ENCODE results near the gene SPOCK1.

SPOCK1 gene

GRCh38 chr5:137190441-137190840 lies 308.7 kb downstream of the SPOCK1 start:
- no peak for DNase-seq (ENCODE audit: low spot score)

GRCh38 chr5:137190031-137190430 lies 309.1 kb downstream of the SPOCK1 start:
- no peak for DNase-seq (ENCODE audit: low spot score)

GRCh38 chr5:137188566-137188965 lies 310.6 kb downstream of the SPOCK1 start:
- DNase-seq (ENCODE audit: low spot score), result no peak

GRCh38 chr5:137186759-137187461 lies 312.2 kb downstream of the SPOCK1 start:
- DNase-seq (ENCODE audit: low spot score), result no peak

GRCh38 chr5:137185193-137185592 lies 313.9 kb downstream of the SPOCK1 start:
- no peak for DNase-seq (ENCODE audit: low spot score)

DNA sequence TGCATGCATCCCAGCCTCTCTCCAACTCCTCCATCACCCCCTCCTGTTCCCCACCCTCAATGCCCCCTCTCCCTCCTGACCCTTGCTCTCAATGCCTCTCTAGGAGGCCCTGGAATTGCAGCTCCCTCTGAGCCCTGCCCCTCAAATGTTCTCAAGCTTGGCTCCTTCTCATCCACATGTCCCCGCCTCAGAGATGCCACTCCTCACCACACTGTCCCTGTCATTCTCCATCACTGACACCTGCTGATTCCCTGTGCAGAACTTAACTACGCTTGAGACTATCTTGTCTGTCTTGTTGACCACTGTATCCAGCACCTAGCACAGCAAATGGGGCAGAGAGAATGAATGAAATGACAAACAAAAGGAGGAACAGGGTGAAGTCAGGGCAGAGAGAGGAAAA lies 314.4 kb downstream of the SPOCK1 start:
- DNase-seq (ENCODE audit: low spot score), result no peak

DNA sequence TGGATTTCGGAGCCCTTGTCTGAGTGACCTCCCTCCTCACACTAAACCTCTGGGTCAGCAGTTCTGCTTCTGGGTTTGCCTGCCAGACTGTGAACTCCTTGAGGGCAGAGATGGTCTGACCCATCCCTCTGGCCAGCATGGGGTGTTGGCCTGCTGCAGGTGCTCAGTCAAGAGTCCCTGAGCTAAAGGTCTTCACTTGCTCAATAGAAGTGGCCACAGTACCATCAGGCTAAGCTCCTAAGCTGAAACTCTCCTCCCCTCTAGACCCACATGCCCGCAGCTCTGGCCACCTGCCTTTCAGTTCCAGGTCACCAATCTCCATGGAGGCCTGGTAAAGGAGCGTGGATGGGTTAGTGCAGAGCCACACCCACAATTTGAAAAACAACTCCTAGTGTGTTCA lies 316.6 kb downstream of the SPOCK1 start:
- no peak for DNase-seq (ENCODE audit: low spot score)

GRCh38 chr5:137181667-137182066 lies 317.5 kb downstream of the SPOCK1 start:
- DNase-seq (ENCODE audit: low spot score), result no peak

DNA sequence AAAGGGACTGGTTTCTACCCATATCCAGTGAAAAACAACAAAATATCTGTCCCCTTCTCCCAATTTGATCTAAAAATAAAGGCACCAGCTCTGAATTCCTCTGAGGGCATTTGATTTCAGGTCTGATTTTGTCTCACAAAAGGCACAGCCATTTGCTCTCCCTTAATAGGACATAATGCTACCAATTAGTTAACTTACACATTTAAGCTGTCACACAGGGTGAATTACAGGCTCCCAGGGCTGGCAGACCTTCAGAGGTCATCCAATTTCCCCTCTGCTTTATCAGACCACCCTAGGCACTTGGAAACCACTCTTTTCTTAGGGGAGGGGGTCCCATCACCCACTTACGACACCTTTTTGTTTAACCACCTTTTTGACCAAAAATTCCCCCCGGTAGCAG lies 319.9 kb downstream of the SPOCK1 start:
- DNase-seq (ENCODE audit: low spot score), result no peak

GRCh38 chr5:137176609-137177008 lies 322.5 kb downstream of the SPOCK1 start:
- no peak for DNase-seq (ENCODE audit: low spot score)

- no peak for DNase-seq (ENCODE audit: low spot score)
Observed at GRCh38 chr5:137176126-137176525, 323.0 kb downstream of the SPOCK1 start.

- no peak for DNase-seq (ENCODE audit: low spot score)
Observed at GRCh38 chr5:137174196-137174595, 324.9 kb downstream of the SPOCK1 start.

DNA sequence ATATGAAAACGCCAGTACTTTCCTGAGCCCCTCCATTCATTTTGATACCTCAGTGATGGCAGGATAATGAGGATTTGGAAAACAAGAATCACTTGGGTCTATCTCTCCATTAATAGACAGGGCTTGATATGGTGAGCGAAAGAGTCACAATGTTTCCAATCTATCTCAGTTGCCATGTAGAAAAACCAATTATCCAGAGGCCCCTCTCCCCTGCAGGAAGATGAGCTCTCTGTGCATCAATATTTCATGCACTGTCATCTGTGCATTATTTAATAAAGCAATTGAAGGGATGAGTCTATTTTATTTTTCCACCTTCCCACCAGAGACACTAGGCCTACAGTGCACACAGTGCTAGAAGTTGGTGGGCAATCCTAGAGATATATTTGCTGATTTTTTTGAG lies 326.9 kb downstream of the SPOCK1 start:
- no peak for DNase-seq (ENCODE audit: low spot score)

DNA sequence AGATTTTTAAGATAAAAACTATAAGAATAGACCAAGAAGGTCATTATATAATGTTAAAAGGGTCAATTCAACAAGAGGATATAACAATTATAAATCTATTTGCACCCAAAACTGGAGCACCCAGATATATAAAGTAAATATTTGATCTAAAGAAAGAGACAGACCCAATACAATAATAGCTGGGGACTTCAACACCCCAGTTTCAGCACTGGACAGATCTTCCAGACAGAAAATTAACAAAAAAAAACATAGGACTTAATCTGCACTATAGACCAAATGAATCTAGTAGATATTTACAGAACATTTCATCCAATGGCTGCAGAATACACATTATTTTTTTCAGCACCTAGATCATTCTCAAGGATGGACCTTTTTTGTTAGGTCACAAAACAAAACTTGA lies 331.9 kb downstream of the SPOCK1 start:
- DNase-seq (ENCODE audit: low spot score), result no peak

GRCh38 chr5:137164961-137165360 lies 334.2 kb downstream of the SPOCK1 start:
- no peak for DNase-seq (ENCODE audit: low spot score)

- DNase-seq (ENCODE audit: low spot score), result no peak
Observed at GRCh38 chr5:137164536-137164935, 334.6 kb downstream of the SPOCK1 start.

GRCh38 chr5:137158691-137159090 lies 340.4 kb downstream of the SPOCK1 start:
- no peak for DNase-seq (ENCODE audit: low spot score)

- no peak for DNase-seq (ENCODE audit: low spot score)
Observed at GRCh38 chr5:137156180-137156579, 342.9 kb downstream of the SPOCK1 start.

DNA sequence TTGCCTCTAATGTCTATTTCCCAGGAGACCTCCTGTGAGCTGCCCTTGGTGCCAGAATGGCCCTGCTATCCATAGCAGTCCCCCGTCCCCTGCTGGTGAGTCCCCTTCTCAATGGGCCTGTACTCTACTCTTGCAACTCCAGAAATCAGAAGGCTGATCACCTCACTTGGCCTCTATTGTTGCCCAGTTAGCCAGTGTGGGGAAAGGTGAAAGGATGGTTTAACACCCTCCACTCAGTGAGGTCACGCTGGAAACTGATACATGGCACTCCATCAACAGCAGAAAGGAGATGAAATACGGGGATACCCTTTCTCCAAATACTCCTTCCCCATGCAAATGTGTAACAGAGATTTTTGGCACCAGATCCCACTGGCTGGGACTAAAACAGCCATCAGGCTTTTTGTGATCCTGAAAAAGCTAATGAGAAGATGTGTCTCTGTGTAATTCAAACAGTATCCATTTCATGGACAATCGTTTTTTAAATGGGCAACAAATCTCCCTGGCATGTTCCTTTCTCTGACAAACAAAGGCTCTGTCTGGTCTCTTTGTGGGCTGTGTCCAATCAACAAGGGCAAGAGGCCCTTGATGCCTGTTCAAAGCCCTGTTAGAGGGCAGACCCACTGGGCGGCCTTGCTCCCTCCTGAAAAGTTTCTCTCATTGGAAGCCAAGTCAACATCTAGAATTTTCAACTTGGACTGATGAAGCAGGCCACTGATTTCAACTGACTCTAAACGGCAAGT lies 343.7 kb downstream of the SPOCK1 start:
- no peak for DNase-seq (ENCODE audit: low spot score)

DNA sequence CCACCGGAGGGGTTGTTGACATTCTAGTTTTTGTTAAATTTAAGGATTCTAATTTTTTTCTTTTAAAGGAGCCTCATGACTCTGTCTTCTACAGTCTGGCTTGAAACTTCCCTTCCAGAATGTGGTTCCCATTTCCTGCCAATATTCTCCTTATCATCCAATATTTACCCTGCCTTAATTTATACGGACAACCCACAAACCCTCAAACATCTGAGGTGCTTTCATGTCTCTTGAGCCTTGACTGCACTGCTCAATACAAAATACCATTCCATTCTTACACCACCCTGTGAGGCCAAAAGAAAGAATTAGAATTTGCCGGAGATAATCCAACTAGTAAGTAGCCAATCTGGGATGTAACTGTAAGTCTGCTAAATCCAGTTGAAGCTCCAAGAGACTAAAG lies 346.5 kb downstream of the SPOCK1 start:
- DNase-seq (ENCODE audit: low spot score), result no peak

DNA sequence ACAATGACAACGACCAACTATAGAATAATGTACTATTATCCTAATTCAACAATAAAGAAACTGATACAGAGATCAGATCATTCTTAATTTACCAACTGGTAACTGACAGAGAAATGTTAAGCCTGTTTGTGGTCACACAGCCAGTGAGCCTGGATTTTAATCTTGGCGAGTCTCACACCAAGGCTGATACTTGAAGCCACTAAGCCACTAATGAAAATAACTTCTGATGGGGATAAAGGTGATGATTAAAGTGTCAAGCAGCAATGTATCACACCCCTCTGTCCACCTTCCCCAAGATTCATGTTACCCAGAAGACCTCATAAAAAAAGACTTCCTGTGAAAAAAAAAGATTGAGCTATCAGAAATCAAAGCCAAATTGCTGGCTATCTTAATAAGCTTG lies 350.5 kb downstream of the SPOCK1 start:
- no peak for DNase-seq (ENCODE audit: low spot score)

DNA sequence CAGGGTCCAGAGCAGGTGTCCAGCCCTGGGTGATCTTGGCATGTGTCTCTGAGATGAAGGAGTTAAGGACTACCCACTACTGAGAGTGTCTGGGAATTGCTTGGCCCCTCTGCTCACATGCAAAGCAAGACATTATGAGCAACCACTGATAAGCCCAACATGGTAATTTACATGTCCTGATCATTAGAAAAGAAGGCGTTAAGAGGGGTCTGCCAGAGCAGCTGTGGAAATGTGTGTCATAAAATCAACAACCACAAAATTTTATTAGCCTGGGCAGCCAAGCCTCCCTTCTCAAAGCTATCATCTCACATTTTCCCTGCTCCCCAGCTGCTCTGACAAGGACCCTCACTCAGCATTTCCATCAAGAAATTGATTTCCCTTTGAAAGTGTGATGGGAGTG lies 351.0 kb downstream of the SPOCK1 start:
- DNase-seq (ENCODE audit: low spot score), result no peak

DNA sequence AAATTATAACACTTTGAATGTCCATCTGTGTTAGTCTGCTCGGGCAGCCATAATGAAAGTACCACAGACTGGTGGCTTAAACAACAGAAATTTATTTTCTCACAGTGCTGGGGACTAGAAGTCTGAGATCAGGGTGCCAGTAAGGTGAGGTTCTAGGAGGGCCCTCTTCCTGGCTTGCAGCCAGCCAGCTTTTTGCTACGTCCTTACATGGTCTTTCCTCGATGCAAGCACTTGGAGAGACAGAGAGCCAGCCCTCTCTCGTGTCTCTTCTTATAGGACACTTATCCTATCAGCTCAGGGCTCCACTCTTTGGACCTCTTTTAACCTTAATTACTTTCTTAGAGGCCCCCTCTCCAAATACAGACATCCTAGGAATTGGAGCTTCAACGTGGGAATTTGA lies 351.8 kb downstream of the SPOCK1 start:
- DNase-seq (ENCODE audit: low spot score), result no peak

DNA sequence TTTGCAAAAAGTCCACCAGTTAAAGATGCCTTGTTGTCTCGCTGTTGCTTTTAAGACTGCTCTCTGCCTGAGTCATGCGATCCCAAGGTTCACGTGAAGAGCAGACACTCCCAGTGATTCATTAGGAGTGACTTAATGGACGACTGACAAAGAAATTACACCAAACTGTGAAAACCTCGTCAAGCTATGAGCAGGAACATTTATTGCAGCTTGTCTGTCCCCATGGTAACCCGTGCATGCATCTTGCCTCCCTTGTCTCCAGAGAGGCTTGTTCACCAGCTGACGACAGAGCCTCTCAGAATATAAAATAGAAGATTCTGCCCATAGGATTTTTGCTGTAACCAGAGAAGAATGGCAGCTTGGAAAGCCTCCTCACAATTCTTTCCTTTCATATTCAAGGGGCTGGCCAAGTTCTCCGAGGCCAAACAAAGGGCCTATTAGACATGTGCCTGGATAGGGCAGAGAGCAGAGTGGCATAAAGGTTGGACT lies 352.7 kb downstream of the SPOCK1 start:
- DNase-seq (ENCODE audit: low spot score), result peak; percentile 34

Data from kidney capillary endothelial cell (primary cell).